ENCODE results near the gene ADAMTS7. TPM values are rescaled to one million over a fixed set of nuclear protein-coding genes. Genes with fewer than 3 reads are reported as not detected.
"Not testable (repeated sequence)": the region's sequence is repeated elsewhere in the genome, so short reads cannot be mapped to it uniquely, and the experiment has no call there.

ADAMTS7 gene
- total RNA-seq, 1 experiment from 2014 or later, result 10.7 TPM

- TF ChIP-seq CTCF (IDR thresholded peaks at IDR 0.05; ENCODE audit: unreplicated experiment), result no peak
- CTCF ChIA-PET, result no interaction called here
- Mint-ChIP-seq H3K9me3 (ENCODE audit: unreplicated experiment) (no peaks in the 10 kb centered on the region), H3K4me1 (ENCODE audit: insufficient read depth, unreplicated experiment) (peaks cover 5% of the 10 kb centered on the region), H3K4me3 (ENCODE audit: unreplicated experiment) (no peak overlapping the region), H3K27ac (ENCODE audit: low read depth, unreplicated experiment) (no peak overlapping the region), H3K27me3 (ENCODE audit: insufficient read depth, unreplicated experiment) (no peaks in the 10 kb centered on the region), H3K36me3 (ENCODE audit: insufficient read depth, unreplicated experiment) (peaks cover 22% of the 10 kb centered on the region)
- DNase-seq (ENCODE audit: unreplicated experiment), result no peak
- intact Hi-C loops (cut with micrococcal nuclease), result no loop called here
- BruUV-seq (replicated peaks), result no TSS peak
- POLR2A ChIA-PET, result interaction anchor here (0.9 kb wide), 1 partner anchor 18 kb away, joined by 3 read pairs; no protein-coding TSS in a partner anchor
These were observed 42.5 kb downstream of the ADAMTS7 start for GRCh38 chr15:78768531-78769408.

GRCh38 chr15:78768096-78768495 lies 43.2 kb downstream of the ADAMTS7 start:
- POLR2A ChIA-PET, result no interaction called here
- Mint-ChIP-seq H3K4me1 (ENCODE audit: insufficient read depth, unreplicated experiment) (peaks cover 11% of the 10 kb centered on the region), H3K27ac (ENCODE audit: low read depth, unreplicated experiment) (no peak overlapping the region), H3K27me3 (ENCODE audit: insufficient read depth, unreplicated experiment) (no peaks in the 10 kb centered on the region), H3K4me3 (ENCODE audit: unreplicated experiment) (no peak overlapping the region), H3K36me3 (ENCODE audit: insufficient read depth, unreplicated experiment) (peaks cover 22% of the 10 kb centered on the region), H3K9me3 (ENCODE audit: unreplicated experiment) (no peaks in the 10 kb centered on the region)
- no peak for TF ChIP-seq CTCF (IDR thresholded peaks at IDR 0.05; ENCODE audit: unreplicated experiment)
- CTCF ChIA-PET, result interaction anchor here (0.7 kb wide), 1 partner anchor 16 kb away, joined by 3 read pairs; no protein-coding TSS in a partner anchor
- BruUV-seq (replicated peaks), result no TSS peak
- DNase-seq (ENCODE audit: unreplicated experiment), result no peak
- intact Hi-C loops (cut with micrococcal nuclease), result no loop called here

- Mint-ChIP-seq H3K27ac (ENCODE audit: low read depth, unreplicated experiment) (no peak overlapping the region), H3K36me3 (ENCODE audit: insufficient read depth, unreplicated experiment) (peaks cover 18% of the 10 kb centered on the region), H3K9me3 (ENCODE audit: unreplicated experiment) (no peaks in the 10 kb centered on the region), H3K4me3 (ENCODE audit: unreplicated experiment) (no peak overlapping the region), H3K4me1 (ENCODE audit: insufficient read depth, unreplicated experiment) (peaks cover 11% of the 10 kb centered on the region), H3K27me3 (ENCODE audit: insufficient read depth, unreplicated experiment) (no peaks in the 10 kb centered on the region)
- BruUV-seq (replicated peaks), result no TSS peak
- intact Hi-C loops (cut with micrococcal nuclease), result no loop called here
- DNase-seq (ENCODE audit: unreplicated experiment), result no peak
- CTCF ChIA-PET, result interaction anchor here (0.7 kb wide), 1 partner anchor 16 kb away, joined by 3 read pairs; no protein-coding TSS in a partner anchor
- no peak for TF ChIP-seq CTCF (IDR thresholded peaks at IDR 0.05; ENCODE audit: unreplicated experiment)
- POLR2A ChIA-PET, result no interaction called here
These were observed 43.8 kb downstream of the ADAMTS7 start for GRCh38 chr15:78767331-78767951.

GRCh38 chr15:78766641-78767071 lies 44.6 kb downstream of the ADAMTS7 start:
- intact Hi-C loops (cut with micrococcal nuclease); CTCF ChIA-PET; BruUV-seq (replicated peaks); POLR2A ChIA-PET; H3K9me3 Mint-ChIP-seq (ENCODE audit: unreplicated experiment); H3K27me3 Mint-ChIP-seq (ENCODE audit: insufficient read depth, unreplicated experiment); DNase-seq (ENCODE audit: unreplicated experiment); H3K4me3 Mint-ChIP-seq (ENCODE audit: unreplicated experiment); H3K27ac Mint-ChIP-seq (ENCODE audit: low read depth, unreplicated experiment): not testable (repeated sequence)
- H3K4me1 Mint-ChIP-seq (ENCODE audit: insufficient read depth, unreplicated experiment), result peaks cover 11% of the 10 kb centered on the region
- H3K36me3 Mint-ChIP-seq (ENCODE audit: insufficient read depth, unreplicated experiment), result peaks cover 16% of the 10 kb centered on the region

Data from MCF 10A (cell line).